Measurements from ENCODE around the gene AGAP1.

AGAP1 gene

DNA sequence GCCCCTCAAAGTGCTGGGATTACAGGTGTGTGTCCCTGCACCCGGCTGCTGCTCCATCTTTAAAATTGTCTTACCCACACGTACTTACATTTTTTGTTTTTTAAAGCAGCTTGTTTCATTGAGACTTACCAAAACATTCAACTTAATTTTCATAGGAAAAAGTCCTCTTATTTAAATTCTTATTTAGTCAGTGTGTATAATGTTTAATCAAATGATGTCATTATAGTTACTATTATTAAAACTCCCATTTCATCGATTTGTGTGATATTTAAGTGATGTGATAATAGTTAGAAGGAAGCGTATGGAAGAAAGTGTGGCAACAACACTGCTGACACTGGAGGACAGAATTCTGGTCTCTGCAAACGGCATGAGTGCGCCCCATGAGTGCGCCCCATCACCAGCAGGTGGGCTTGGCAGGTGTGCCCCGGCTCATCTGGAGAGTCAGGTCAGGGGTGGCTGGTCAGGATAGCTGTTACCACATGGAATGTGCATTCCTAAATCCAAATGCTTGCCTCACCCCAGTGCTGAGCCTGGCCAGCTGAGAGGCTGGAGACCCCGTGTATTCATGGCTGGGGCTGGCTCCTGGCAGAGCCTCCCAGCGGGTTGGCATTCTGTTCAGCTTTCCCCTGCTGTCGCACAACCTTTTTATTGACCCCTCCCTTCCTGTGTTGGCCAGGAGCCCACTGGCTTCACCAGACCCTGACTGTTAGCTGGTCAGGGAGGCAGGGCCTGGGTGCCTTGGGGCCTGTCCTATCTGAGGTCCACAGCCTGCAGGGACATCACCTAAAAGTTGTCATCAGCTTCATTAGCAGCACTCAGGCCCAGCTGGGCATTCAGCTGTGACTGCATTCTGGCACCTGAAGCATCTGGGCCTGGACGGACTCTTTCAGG, 79.7 kb downstream of the AGAP1 start:
- DNase-seq = no peak

DNA sequence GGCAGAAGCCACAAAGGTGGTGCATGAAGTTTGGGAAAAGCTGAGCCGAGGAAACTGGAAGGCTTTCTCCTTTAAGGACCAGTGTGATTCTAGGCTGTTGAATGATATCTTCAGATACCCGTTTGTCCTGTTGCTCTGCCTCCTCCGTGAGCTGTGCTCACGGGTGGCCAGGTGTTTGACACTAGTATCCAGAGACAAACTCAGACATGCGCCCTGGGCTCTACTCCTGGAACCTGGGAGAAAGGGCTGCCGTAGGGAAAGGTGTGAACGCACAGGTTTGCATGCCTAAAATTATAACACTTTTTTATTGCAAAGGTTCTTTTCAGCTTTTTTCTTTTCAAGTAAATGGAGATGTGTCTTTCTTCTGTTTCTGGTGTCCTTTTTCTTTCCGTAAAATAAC, 81.6 kb downstream of the AGAP1 start:
- no peak for DNase-seq

DNA sequence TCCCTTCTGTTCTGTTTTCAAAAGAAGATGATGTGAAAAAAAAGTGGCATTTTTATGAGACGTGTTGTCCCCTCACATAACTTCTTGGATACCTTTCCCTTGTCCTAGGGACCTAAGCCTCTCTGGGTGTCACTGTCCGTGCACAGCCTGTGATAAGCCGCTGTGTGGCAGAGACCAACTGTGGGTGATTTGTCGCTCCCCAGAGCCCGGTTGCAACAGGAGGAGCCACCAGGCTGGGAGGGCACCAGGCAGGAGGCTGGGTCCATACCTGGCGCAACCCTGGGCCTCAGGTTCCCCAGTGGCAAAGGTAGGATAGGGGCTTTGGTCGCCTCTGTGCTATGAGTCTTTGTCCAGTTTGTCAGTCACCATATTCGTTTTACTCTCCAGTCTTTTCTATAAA, 82.1 kb downstream of the AGAP1 start:
- DNase-seq = no peak

DNA sequence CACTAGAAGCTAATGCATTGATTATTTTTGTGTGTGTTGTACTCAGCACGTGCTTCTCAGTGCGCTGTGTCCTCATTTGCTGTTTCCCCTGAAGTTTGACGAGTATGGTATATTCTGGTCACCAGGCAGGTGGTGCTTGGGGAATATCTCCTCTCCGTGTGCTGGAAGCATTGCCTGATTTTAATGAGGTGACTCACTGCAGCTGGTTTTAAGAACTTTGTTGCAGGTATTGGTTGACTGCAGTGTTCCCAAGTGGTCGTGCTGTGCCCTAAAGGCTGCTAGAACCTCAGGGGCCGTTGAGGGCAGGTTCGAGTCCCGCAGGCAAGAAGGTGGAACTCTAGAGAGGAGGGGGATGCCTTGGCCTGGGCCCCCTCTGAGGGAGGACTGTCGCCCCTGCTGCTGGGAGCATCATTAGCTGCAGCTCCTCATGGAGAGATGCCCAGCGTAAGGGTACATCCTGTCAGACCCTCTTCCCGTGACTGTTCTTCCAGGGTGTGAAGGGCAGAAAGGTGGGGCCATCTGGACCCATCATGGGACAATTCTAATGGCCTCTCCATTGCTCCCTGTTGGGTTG, 82.6 kb downstream of the AGAP1 start:
- no peak for DNase-seq

DNA sequence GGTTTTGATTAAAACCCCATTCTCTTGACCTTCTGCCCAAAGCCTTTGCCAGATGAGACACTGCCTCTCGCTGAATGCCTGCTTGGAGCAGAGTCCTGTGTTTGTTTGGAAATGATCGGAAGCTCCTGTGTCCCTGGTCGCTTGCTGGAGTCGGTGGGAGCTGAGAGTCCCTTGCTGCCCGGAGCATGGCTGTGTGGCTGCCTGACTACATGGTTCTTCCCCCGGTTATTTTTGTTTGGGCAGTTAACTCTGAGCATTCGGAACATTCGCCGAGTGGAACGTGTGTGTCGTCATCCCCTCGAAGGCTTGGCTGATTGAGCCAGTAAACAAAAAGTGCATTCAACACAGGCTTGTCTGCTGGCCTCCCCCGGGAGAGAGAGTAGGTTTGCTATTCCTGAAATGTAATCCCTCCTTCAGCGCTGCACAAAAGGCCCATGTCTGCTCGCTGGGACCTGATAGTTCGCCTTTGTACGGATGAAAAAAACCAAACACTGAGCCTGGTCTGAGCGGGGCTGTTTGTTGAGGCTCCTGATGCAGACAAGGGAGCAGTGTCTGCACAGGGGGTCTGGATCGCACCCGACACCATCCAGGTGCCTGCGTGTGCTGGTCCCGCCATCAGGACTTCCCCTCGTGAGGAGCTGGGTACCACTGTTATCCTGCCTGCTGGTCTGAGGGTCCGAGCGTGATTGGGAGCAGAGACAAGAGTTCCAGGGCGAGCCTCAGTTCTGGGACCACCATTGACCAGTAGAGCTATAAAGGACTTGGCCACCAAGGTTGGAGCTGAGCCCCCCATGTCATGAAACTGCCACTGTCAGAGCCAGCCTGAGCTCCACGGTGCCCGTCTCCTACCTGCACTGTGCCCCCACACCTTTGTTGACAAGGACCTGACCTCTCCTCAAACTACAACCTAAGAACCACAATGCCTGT, 83.8 kb downstream of the AGAP1 start:
- DNase-seq = no peak

DNA sequence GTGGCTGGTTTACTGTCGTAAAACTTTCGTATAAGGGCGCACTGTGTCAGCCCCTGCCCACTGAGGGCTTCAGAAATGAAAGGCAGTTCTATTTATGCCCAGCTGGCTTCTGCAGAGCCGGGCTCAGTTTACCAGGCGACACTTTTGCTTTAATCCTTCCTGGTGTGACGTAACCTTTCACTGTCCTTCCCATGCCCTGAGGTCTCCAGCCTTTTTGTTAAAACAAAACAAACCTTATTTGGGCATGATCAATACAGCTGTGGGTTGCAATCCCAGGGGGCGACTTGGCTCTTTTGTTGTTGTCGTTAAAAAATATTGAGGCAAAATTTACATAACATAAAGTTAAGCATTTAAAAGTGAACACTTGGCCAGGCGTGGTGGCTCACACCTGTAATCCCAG, 85.3 kb downstream of the AGAP1 start:
- DNase-seq = no peak

DNA sequence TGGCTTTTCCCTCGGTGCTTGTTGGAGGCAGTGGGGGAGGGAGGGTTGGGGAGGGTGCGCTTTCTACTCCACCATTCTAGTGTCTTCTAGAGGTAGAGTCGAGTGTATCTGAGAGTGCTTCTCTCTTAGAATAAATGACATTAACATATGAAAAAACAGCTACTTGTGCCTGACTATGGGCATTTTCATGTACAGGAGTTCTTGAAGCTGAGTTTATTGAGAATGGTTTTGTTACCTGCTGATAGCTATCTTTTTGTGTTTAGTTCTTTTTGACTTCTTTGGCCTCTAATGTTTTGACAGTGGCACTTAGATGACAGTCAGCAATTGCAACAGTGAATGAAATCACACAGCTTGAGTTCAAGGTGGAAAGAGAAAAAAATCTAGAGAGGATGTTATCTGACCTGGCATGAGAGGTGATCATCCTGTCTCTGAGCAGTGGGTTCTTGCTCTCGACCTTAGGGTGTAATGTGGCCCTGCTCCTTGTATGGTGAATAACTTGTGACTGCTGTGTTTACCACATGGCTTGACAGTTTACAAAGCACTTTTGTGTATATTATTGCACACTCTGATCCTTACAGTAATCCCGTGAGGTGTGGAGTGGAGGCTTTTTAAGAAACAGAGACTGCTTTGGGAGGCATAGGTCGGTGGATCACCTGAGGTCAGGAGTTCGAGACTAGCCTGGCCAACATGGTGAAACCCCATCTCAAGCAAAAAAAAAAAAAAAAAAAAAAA, 86.7 kb downstream of the AGAP1 start:
- no peak for DNase-seq

GRCh38 chr2:235582081-235582686, 88.3 kb downstream of the AGAP1 start:
- no peak for DNase-seq

DNA sequence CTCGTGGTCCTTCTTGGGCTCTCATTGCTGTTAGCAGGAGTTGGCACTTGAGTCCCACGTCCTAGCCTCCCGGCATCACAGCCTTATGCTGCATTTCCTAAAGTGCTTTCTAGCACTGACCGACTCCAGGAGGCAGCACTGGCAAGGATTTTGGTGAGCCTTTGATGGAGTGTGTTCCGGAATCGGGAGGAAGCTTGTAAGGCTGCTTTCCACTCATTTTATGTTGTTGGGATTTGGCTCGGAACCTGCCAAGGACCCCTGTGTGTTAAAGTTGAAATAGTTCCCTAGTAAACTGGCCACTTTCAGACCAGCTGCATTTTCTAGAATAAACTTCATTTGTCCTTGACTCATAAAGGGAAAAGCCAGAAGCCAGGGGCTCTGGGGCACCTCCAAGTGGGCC, 88.9 kb downstream of the AGAP1 start:
- DNase-seq = no peak

- no peak for DNase-seq
These were observed 89.3 kb downstream of the AGAP1 start for GRCh38 chr2:235583144-235583543.

DNA sequence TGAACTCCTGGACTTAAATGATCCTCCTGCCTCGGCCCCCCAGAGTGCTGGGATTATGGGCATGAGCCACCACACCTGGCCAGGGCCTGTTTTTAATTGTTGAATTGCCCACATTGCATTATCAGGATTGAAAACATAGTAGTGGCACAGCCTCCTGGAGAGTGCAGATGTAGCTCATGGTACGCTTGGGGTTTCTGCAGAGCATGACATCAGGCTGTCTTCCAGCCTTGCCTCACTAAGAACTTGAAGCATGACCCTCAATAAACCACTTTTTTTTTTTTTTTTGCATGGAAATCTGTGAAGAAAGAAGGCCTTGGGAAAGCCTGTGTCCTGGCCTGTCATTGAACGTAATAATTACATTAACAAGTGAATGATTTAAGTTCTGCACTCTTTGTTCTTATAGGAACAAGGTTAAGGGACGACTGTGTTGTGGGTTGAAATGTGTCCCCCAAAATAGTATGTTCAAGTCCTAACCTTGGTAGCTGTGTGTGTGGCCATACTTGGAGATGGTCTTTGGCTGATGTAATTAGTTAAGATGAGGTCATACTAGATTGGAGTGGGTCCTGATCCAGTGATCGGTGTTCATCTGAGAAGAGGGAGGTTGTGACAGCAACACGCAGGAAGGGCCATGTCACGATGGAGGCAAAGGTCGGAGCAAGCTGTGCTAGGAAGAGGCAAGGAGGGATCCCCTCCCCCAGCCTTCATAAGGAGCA, 90.2 kb downstream of the AGAP1 start:
- DNase-seq = no peak

DNA sequence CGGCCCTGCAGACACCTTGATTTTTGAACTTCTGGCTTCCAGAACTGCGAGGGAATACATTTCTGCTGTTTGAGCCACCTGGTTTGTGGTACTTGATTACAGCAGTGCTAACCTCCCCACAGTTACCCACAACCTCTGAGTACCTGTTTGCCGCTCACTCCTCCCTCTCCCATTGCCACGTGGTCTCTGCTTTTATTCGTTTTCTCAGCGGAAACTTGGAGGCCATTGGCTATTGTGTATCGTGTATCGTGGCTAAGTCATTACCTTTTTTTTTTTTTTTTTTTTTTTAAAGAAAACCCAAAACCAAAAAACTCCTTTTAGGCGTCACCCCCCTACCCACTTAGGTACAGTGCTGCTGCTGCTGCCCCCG, 90.8 kb downstream of the AGAP1 start:
- no peak for DNase-seq

- no peak for DNase-seq
These were observed 93.4 kb downstream of the AGAP1 start for GRCh38 chr2:235587202-235587601.

DNA sequence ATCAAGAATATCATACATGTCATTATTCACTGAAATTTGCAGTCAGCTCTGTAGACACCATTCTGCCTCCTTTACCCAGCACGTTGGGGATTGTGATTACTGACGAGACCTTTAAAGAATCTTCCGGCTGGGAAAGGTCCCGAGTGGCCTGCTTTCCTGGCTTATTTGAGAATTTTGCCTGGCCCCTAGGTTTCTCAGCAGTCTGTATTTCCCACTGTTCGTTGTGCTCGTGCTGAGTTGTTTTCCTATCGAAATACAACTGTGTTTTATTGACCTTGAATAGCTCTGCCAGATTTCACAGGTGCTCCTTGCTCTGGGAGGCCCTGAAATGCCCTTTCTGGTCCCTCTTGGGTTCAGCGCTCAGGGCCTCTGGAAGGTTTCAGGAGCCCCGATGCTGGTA, 94.9 kb downstream of the AGAP1 start:
- DNase-seq = no peak

DNA sequence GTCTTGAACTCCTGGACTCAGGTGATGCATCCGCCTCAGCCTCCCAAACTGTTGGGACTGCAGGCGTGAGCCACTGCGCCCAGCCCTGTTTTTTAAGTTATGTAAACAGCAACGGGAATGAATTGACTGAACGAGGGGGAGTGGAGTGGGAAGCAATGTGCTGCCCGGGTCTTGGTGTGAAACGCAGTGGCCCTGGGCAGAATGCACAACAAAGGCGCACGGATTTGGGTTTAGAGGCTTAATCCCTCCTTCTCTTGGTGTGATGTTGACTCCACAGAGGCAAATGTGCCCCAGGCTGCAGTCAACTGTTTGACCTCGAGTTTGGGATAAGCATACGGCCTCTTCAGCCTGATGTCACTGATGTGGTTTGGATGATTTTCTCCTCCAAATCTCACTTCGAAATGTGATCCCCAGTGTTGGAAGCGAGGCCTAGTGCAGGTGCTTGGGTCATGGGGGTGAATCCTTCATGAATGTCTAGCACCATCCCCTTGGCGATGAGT, 97.4 kb downstream of the AGAP1 start:
- no peak for DNase-seq

GRCh38 chr2:235591921-235592320, 98.1 kb downstream of the AGAP1 start:
- DNase-seq = no peak

GRCh38 chr2:235592430-235592829, 98.6 kb downstream of the AGAP1 start:
- no peak for DNase-seq

GRCh38 chr2:235592836-235593235, 99.0 kb downstream of the AGAP1 start:
- DNase-seq = no peak

DNA sequence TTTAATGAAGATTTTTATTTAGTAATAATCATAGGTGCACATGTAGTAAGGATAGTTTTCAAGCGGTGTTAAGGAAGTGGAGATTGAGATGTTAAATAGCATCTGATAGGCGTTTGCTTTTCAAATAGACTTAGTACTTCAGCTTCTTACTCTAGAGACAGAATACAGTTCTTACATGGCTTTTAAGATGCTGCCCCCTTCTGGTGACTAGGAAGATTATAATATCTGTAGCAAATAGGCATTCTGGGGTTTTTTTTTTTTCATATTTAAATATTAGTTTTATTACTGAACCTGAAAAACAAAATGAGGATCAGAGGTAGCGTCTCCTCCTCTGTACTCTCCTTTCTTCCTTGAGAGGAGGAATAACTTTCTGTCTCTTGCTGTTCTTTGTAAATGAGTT, 100.2 kb downstream of the AGAP1 start:
- peak; percentile 52 for DNase-seq

GRCh38 chr2:235594964-235595363, 101.1 kb downstream of the AGAP1 start:
- no peak for DNase-seq

DNA sequence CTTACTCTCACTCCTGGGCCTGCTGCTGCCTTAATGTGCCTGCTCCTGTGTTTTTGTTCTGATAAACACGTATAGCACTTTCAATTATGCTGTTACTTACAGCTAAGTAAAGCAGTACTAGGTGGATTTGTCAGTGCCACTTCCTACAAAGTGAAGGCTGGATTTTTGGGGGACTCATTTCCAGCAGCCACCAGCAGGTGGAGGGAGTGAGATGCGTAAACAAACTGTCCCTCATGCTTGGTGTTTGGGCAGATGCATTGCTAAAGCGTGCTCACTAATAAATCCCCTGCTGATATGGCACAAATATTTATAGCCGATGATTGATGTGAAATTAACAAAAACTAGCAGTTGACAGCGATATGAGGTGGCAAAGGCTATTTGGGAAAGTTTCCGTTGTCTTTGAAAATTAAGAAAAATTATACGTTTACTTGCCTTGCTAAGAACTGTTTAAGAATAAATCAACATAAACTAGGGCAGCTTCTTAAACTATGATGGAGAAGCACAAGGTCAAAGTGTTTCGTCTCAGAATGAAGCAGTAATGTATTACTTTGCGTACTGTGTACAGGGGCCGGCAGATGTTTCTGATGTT, 101.7 kb downstream of the AGAP1 start:
- DNase-seq = peak; percentile 48
